Measurements from ENCODE around the gene RNPEPL1.
"Not testable (repeated sequence)": the region's sequence is repeated elsewhere in the genome, so short reads cannot be mapped to it uniquely, and the experiment has no call there.

The RNPEPL1 gene

GRCh38 chr2:240611601-240612210, 43.4 kb downstream of the RNPEPL1 start:
- no peak for DNase-seq

- DNase-seq = no peak
Observed at GRCh38 chr2:240613781-240614180, 45.5 kb downstream of the RNPEPL1 start.

- no peak for DNase-seq
Observed at GRCh38 chr2:240614391-240614790, 46.1 kb downstream of the RNPEPL1 start.

GRCh38 chr2:240615396-240615795, 47.1 kb downstream of the RNPEPL1 start:
- no peak for DNase-seq

GRCh38 chr2:240615820-240616547, 47.7 kb downstream of the RNPEPL1 start:
- no peak for DNase-seq

- DNase-seq = not testable (repeated sequence)
Observed at GRCh38 chr2:240616860-240617666, 48.8 kb downstream of the RNPEPL1 start.

GRCh38 chr2:240618776-240619175, 50.5 kb downstream of the RNPEPL1 start:
- no peak for DNase-seq

- DNase-seq = no peak
Observed at GRCh38 chr2:240619506-240620148, 51.3 kb downstream of the RNPEPL1 start.

- DNase-seq = no peak
Observed at GRCh38 chr2:240620149-240620731, 52.0 kb downstream of the RNPEPL1 start.

GRCh38 chr2:240620859-240621258, 52.6 kb downstream of the RNPEPL1 start:
- no peak for DNase-seq

GRCh38 chr2:240622060-240622411, 53.8 kb downstream of the RNPEPL1 start:
- no peak for DNase-seq

GRCh38 chr2:240622531-240623235, 54.4 kb downstream of the RNPEPL1 start:
- DNase-seq = no peak

GRCh38 chr2:240623531-240624010, 55.3 kb downstream of the RNPEPL1 start:
- no peak for DNase-seq

- no peak for DNase-seq
Observed at GRCh38 chr2:240624011-240624949, 56.0 kb downstream of the RNPEPL1 start.

GRCh38 chr2:240624950-240625621, 56.8 kb downstream of the RNPEPL1 start, which contains the start of gene GPR35:
Gene GPR35, plus strand, starts transcription at chr2:240625480. Its CDS starts 4,473 bp downstream, at chr2:240629953.
- DNase-seq = no peak

- DNase-seq = no peak
Observed at GRCh38 chr2:240626531-240627300, 58.4 kb downstream of the RNPEPL1 start.

- DNase-seq = no peak
Observed at GRCh38 chr2:240627736-240628506, 59.6 kb downstream of the RNPEPL1 start.

GRCh38 chr2:240628507-240628807, 60.2 kb downstream of the RNPEPL1 start:
- DNase-seq = no peak
